Heart left ventricle (tissue), 13 donors: ENCODE results near the gene TCF4.

Experiments used
- CTCF ChIP-seq, 12 donors: fragments of 200-600 bp; sonication (generic) in 4 of 12; IDR thresholded peaks; one replicate each; pipeline versions ENCODE4 v1.5.0 to v1.8.0; 2018 to 2022; ENCODE audit warnings: antibody characterized with exemption in 12 of 12, mild to moderate bottlenecking in 5 of 12
- POLR2A ChIP-seq, 2 donors: fragments of 450-650 bp; IDR thresholded peaks; one replicate each; pipeline ENCODE4 v1.6.1; 2017; ENCODE audit warnings: antibody characterized with exemption in 2 of 2, mild to moderate bottlenecking in 2 of 2, moderate library complexity in 2 of 2
- donor health status: ischemic (EF 13 %, LVEDD 7.1; RV severe dilation, severe dysfunction).
- donor health status: DM: no; HTN: yes; CAD: no.
- donor health status: DM: no; HTN: no; CAD: no.
- donor health status: ischemic (EF 25% LVEDD 6.9; RV normal size, moderate dysfunction).
- donor health status: ischemic (EF 25% LVEDD 5.7; RV mildly dilated, moderate dysfunction).
- donor health status: ischemic (EF 35%, LVEDD 5.7; RV mildly dilated, moderate dysfunction).
- donor health status: nonischemic (EF 11% LVEDD 7.7; RV severe dilation, severe dysfunction).
- donor health status: DM: yes; HTN: yes; CAD: no.
- donor health status: PGD.
- donor health status: ischemic (EF 29% LVEDD 5.4; RV normal size, mild dysfunction).
- donor health status: nonischemic (EF 23%, LVEDD 6.1; RV moderate dilation, normal function).

GRCh38 chr18:55422456-55423180 is 165.4 kb downstream of the TCF4 start:
- TF ChIP-seq CTCF (IDR thresholded peaks at IDR 0.05) (no peak), POLR2A (IDR thresholded peaks at IDR 0.05) (no peak)
